Gastroesophageal sphincter (tissue), 4 donors: ENCODE measurements around the gene LARGE1. TPM values are rescaled to one million over a fixed set of nuclear protein-coding genes. Genes with fewer than 3 reads are reported as not detected.
A peak's percentile ranks its signal among the peaks of the same experiment; 100 is the strongest.

Source experiments
- ATAC-seq: fragments of 150-250 bp; one replicate; pipeline ENCODE4 v1.9.1; 2016; ENCODE audit warnings: mild to moderate bottlenecking, moderate library complexity
- H3K27ac ChIP-seq, 4 donors: fragments of 200-600 bp; sonication (generic) in 3 of 4; 1 replicate in 3 of 4; 2 replicates in 1 of 4; pipeline ENCODE4 v1.5.1; 2016 to 2019
- H3K27me3 ChIP-seq: fragments of 200-600 bp; sonication (generic); one replicate; pipeline ENCODE4 v1.5.1; 2019
- H3K36me3 ChIP-seq, 2 donors: fragments of 200-600 bp; sonication (generic); one replicate each; pipeline ENCODE4 v1.5.1; 2019; ENCODE audit warnings: control low read depth in 1 of 2
- H3K4me1 ChIP-seq, 3 donors: fragments of 200-600 bp; sonication (generic); 1 replicate in 2 of 3; 2 replicates in 1 of 3; pipeline ENCODE4 v1.5.1; 2016 to 2019; ENCODE audit warnings: control low read depth in 2 of 3
- H3K4me3 ChIP-seq, 2 donors: fragments of 200-600 bp; sonication (generic); one replicate each; pipeline ENCODE4 v1.5.1; 2019; ENCODE audit warnings: mild to moderate bottlenecking in 1 of 2, moderate library complexity in 1 of 2
- H3K9me3 ChIP-seq, 3 donors: fragments of 200-600 bp; sonication (generic); one replicate each; pipeline ENCODE4 v1.5.1; 2017 to 2019; ENCODE audit warnings: control low read depth in 2 of 3
- CTCF ChIP-seq, 4 experiments: fragments of 200-600 bp in 2 of 4; fragments of 450-650 bp in 2 of 4; sonication (generic) in 1 of 4; IDR thresholded peaks; one replicate each; pipeline ENCODE4 v1.5.1; 2017 to 2019; ENCODE audit warnings: antibody characterized with exemption in 4 of 4, mild to moderate bottlenecking in 2 of 4, moderate library complexity in 2 of 4
- EP300 ChIP-seq: sonication (generic); formaldehyde crosslinking; IDR thresholded peaks from one replicate; pipeline ENCODE4 v1.6.1; 2017; ENCODE audit warnings: antibody characterized with exemption, mild to moderate bottlenecking
- POLR2A ChIP-seq, 2 donors: fragments of 450-650 bp; IDR thresholded peaks; one replicate each; pipeline ENCODE4 v1.6.1; 2017; ENCODE audit warnings: antibody characterized with exemption in 2 of 2, mild to moderate bottlenecking in 2 of 2, moderate library complexity in 1 of 2
- POLR2AphosphoS5 ChIP-seq: sonication (generic); formaldehyde crosslinking; IDR thresholded peaks from one replicate; pipeline ENCODE4 v1.6.1; 2017; ENCODE audit warnings: antibody characterized with exemption
- WGBS, 2 donors: methylation state at CpG; one replicate each; pipeline ENCODE4 v1.1.5; 2018; ENCODE audit warnings: low coverage in 1 of 2; 5-methylcytosine and 5-hydroxymethylcytosine counted together
- total RNA-seq, 4 donors: library from RNA; depleted of rRNA; stranded (reverse); fragments of >200 nt; gene quantifications; one replicate each; pipeline ENCODE4 v1.1.0, GENCODE V29; 2016

The LARGE1 gene
- total RNA-seq, 4 donors from 2014 or later = 23.0 to 67.8 (median 48.0) TPM

GRCh38 chr22:33275073-33275443 is 645.2 kb downstream of the LARGE1 start:
- Histone ChIP-seq H3K27ac (no peak overlapping the region), H3K9me3 (no peaks in the 10 kb centered on the region), H3K36me3 (peaks cover 0 to 56% of the 10 kb centered on the region in 2 donors), H3K27me3 (no peaks in the 10 kb centered on the region), H3K4me3 (no peak overlapping the region), H3K4me1 (peaks cover 0 to 12% (median 0%) of the 10 kb centered on the region in 3 donors)
- 100% methylated on average over 1 to 2 of the region's 2 CpGs for whole genome bisulfite sequencing, 2 donors
- no peak for TF ChIP-seq POLR2A (IDR thresholded peaks at IDR 0.05)
- no peak for TF ChIP-seq POLR2AphosphoS5
- no peak for TF ChIP-seq EP300
- no peak for TF ChIP-seq CTCF (IDR thresholded peaks at IDR 0.05)
- no peak for ATAC-seq

- H3K36me3 ChIP-seq = peaks cover 0 to 52% of the 10 kb centered on the region in 2 donors
- no peak for ATAC-seq
- no peaks in the 10 kb centered on the region for H3K27me3 ChIP-seq
- peaks cover 0 to 12% (median 0%) of the 10 kb centered on the region in 3 donors for H3K4me1 ChIP-seq
- TF ChIP-seq POLR2A (IDR thresholded peaks at IDR 0.05) = no peak
- TF ChIP-seq CTCF (IDR thresholded peaks at IDR 0.05) = peak in 1 of 4 experiments; percentile 28
- no peak overlapping the region for H3K4me3 ChIP-seq
- no peaks in the 10 kb centered on the region for H3K9me3 ChIP-seq
- 85 to 91% methylated on average over 15 of the region's 20 CpGs for WGBS, 2 donors
- H3K27ac ChIP-seq = no peak overlapping the region
These were observed 645.8 kb downstream of the LARGE1 start for GRCh38 chr22:33274214-33275072.

- Histone ChIP-seq H3K27me3 (no peaks in the 10 kb centered on the region), H3K4me1 (peaks cover 0 to 12% (median 0%) of the 10 kb centered on the region in 3 donors), H3K36me3 (peaks cover 0 to 40% of the 10 kb centered on the region in 2 donors), H3K4me3 (no peak overlapping the region), H3K9me3 (no peaks in the 10 kb centered on the region), H3K27ac (no peak overlapping the region)
- WGBS, 2 donors = 93 to 100% methylated on average over 2 of the region's 2 CpGs
- no peak for ATAC-seq
- no peak for TF ChIP-seq CTCF (IDR thresholded peaks at IDR 0.05)
- no peak for TF ChIP-seq EP300
- no peak for TF ChIP-seq POLR2A (IDR thresholded peaks at IDR 0.05)
- no peak for TF ChIP-seq POLR2AphosphoS5
These were observed 647.4 kb downstream of the LARGE1 start for GRCh38 chr22:33272871-33273270.

DNA sequence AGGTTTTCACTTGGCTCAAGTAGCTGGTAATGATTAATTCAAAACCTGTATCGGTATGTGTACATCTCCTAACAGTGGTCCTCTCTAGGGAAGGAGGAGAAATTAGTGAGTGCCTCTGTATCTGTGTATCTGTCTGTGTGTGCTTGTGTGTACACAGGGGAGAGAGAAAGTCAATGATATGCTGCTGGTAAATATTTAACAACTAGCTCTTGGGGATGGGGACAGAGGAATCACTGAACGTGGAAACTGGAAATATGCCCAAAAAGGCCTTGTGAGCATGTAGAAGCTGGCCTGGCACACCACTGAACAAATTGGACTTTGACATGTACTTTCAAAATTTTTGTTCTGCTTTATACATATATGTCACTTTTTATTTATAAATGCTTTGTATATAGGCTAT is 648.1 kb downstream of the LARGE1 start:
- WGBS, 2 donors = 64 to 75% methylated on average over 2 of the region's 2 CpGs
- ATAC-seq = no peak

More for the DNA sequence above, 648.1 kb downstream of the LARGE1 start:
- no peak overlapping the region for H3K4me3 ChIP-seq
- H3K9me3 ChIP-seq = no peaks in the 10 kb centered on the region
- no peaks in the 10 kb centered on the region for H3K27me3 ChIP-seq
- peaks cover 0 to 33% of the 10 kb centered on the region in 2 donors for H3K36me3 ChIP-seq
- H3K27ac ChIP-seq = no peak overlapping the region
- TF ChIP-seq POLR2A (IDR thresholded peaks at IDR 0.05) (no peak), EP300 (no peak), CTCF (IDR thresholded peaks at IDR 0.05) (no peak), POLR2AphosphoS5 (no peak)
- H3K4me1 ChIP-seq = peaks cover 0 to 12% (median 0%) of the 10 kb centered on the region in 3 donors
